BE2C (cell line): ENCODE data around the gene ANXA4.
"Not testable (repeated sequence)": the region's sequence is repeated elsewhere in the genome, so short reads cannot be mapped to it uniquely, and the experiment has no call there.

Experiments used
- DNase-seq: peaks from one replicate; pipeline ENCODE4 v3.0.0-alpha.2; 2020
- H3K27me3 ChIP-seq: fragments of 250-450 bp; sonication (Bioruptor Pico); 2 replicates; pipeline ENCODE4 v1.5.1; 2020; ENCODE audit warnings: mild to moderate bottlenecking
- H3K36me3 ChIP-seq: fragments of 250-450 bp; sonication (Bioruptor Pico); 2 replicates; pipeline ENCODE4 v1.5.1; 2020; ENCODE audit warnings: mild to moderate bottlenecking
- H3K4me1 ChIP-seq: fragments of 250-450 bp; sonication (Bioruptor Pico); 2 replicates; pipeline ENCODE4 v1.5.1; 2020
- H3K4me3 ChIP-seq: 2 replicates; pipeline ENCODE4 v1.5.1; 2011; ENCODE audit warnings: low read depth, low read length
- H3K9me3 ChIP-seq: fragments of 250-450 bp; sonication (Bioruptor Pico); 2 replicates; pipeline ENCODE4 v1.5.1; 2020
- CTCF ChIP-seq: IDR thresholded peaks from 2 replicates; pipeline ENCODE4 v1.5.1; 2012; ENCODE audit warnings: mild to moderate bottlenecking, low read depth, low read length

The ANXA4 gene

DNA sequence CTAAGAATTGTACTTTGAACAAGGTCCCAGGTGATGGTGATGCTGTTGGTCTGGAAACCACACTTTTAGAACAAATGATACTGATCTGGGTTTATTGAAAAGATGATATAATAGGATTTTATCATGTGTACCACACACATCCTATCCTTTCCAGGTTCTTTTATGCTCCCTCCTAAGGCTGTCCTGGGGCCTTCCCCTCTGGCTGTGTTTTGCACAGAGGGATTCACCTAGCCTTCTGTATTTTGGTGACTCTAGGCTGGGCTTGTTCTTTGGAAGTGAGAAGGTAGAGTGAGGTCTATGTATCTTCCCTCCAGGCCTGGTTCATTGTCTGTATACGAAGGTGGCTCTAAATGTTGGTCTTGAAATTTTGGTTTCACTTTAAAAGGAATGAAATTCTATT is 12.7 kb downstream of the ANXA4 start:
- DNase-seq: no peak
- TF ChIP-seq CTCF: no peak

DNA sequence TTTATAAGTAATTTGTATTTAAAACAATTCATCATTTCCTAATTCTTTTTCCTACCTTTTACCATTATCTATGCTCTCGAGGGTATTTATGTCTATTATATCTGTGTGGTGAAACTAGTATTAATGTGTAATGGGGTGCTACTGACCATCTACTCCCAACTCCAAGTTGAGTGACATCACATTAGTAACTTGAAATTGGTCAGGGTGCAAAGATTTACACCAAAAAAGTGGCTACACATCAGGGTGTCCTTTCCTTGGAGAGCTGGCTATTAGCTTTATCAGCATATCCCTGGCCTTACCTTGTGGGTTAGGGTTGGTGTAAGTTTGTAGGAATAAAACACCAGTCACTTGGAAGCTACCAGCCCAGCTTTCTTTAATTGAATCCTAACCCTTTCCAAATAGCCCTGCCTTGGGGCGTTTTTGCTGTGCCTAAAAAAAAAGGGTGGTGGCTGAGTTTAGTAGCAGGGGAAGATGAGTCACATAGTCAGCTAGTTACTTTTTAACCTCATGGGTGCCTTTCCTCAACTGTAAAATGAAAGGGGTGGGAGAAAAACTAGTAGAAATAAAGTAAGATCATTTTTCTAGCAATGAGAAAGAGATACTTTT is 14.0 kb downstream of the ANXA4 start:
- no peaks in the 10 kb centered on the region for H3K4me1 ChIP-seq
- no peaks in the 10 kb centered on the region for H3K36me3 ChIP-seq
- H3K27me3 ChIP-seq: no peaks in the 10 kb centered on the region
- TF ChIP-seq CTCF: no peak
- H3K4me3 ChIP-seq: no peak overlapping the region
- DNase-seq: no peak
- no peaks in the 10 kb centered on the region for H3K9me3 ChIP-seq

More for the DNA sequence above, 12.7 kb downstream of the ANXA4 start:
- H3K9me3 ChIP-seq: no peaks in the 10 kb centered on the region
- H3K4me3 ChIP-seq: no peak overlapping the region
- H3K4me1 ChIP-seq: no peaks in the 10 kb centered on the region
- no peaks in the 10 kb centered on the region for H3K36me3 ChIP-seq
- no peaks in the 10 kb centered on the region for H3K27me3 ChIP-seq

DNA sequence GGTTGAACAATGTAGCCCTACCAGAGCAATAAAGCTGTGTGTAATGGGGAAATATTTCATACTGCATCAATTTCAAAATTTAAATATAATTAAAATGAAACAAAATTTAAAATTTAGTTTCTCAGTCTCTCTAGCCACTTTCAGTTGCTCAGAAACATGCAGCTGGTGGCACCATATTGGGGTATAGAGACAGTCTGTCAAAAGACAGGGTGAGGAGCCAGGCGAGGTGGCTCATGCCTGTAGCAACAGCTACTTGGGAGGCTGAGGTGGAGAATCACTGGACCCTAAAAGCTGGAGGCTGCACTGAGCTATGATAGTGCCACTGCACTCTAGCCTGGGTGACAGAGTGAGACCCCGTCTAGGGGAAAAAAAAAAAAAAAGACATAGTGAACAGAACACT is 20.1 kb downstream of the ANXA4 start:
- no peak for DNase-seq
- Histone ChIP-seq H3K36me3 (no peaks in the 10 kb centered on the region), H3K4me3 (no peak overlapping the region), H3K4me1 (no peaks in the 10 kb centered on the region), H3K27me3 (no peaks in the 10 kb centered on the region), H3K9me3 (no peaks in the 10 kb centered on the region)
- no peak for TF ChIP-seq CTCF

- no peak for DNase-seq
- Histone ChIP-seq H3K4me1 (no peaks in the 10 kb centered on the region), H3K27me3 (no peaks in the 10 kb centered on the region), H3K4me3 (no peak overlapping the region), H3K36me3 (no peaks in the 10 kb centered on the region), H3K9me3 (no peaks in the 10 kb centered on the region)
- TF ChIP-seq CTCF: no peak
Observed at GRCh38 chr2:69762513-69763494, 20.9 kb downstream of the ANXA4 start.

GRCh38 chr2:69763831-69764230 is 21.9 kb downstream of the ANXA4 start:
- H3K4me1 ChIP-seq, H3K4me3 ChIP-seq, H3K36me3 ChIP-seq, H3K27me3 ChIP-seq, DNase-seq, H3K9me3 ChIP-seq: not testable (repeated sequence)

DNA sequence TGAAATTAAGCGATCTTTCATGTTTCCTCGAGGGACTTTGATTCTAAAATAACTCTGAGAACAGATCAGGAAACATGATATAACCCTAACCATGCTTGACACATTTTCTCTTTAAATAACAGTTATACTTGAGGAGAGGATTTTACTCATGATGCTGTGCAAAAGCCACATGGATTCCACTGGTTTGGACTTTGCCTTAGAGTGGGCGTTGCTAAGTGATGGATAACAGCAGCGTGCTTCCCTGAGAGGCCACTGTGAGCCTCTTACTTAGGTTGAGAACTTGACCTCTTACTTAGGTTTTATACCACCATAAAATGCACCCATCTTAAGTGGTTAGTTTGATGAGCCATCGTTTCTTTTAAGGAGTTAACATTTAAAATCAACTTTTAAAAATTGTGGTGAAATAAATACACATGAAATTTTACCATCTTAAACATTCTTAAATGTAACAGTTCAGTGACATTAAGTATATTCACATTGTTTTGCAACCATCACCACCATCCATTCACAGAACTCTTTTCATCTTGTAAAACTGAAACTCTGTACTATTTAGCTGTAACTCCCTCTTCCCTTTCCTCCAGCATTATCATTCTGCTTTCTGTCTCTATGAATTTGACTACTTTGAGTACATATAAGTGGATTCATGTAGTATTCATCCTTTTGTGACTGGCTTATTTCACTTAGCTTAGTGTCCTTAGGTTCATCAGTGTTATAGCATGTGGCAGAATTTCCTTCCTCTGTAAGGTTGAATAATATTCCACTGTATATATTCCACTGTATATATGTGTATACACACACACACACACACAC is 22.6 kb downstream of the ANXA4 start:
- Histone ChIP-seq H3K9me3 (no peaks in the 10 kb centered on the region), H3K4me1 (no peaks in the 10 kb centered on the region), H3K27me3 (no peaks in the 10 kb centered on the region), H3K36me3 (no peaks in the 10 kb centered on the region), H3K4me3 (no peak overlapping the region)
- TF ChIP-seq CTCF: no peak
- DNase-seq: no peak
